ENCODE measurements around the gene THEM5.

DNA sequence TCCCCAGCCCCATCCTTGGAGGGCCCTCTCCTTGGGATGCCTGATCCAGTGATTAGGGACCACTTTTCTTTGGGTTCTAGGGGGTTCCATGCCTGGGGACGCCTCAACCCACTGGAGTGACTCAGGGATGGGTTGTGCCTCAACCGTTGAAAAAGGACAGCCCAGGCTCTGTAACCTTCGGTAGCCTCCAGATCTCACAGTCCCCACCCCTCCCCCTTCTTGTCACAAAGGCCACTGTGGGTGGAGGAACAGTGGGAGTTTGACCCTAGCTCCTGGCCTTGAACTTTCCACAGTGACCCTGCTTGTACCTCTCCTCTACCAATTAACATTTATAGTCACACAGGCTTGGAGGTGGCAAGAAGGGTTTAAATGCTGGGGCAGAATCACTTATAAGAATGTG, 19.3 kb downstream of the THEM5 start:
- TF ChIP-seq POLR2A (IDR thresholded peaks at IDR 0.05), result no peak
- TF ChIP-seq, protein P1, sequence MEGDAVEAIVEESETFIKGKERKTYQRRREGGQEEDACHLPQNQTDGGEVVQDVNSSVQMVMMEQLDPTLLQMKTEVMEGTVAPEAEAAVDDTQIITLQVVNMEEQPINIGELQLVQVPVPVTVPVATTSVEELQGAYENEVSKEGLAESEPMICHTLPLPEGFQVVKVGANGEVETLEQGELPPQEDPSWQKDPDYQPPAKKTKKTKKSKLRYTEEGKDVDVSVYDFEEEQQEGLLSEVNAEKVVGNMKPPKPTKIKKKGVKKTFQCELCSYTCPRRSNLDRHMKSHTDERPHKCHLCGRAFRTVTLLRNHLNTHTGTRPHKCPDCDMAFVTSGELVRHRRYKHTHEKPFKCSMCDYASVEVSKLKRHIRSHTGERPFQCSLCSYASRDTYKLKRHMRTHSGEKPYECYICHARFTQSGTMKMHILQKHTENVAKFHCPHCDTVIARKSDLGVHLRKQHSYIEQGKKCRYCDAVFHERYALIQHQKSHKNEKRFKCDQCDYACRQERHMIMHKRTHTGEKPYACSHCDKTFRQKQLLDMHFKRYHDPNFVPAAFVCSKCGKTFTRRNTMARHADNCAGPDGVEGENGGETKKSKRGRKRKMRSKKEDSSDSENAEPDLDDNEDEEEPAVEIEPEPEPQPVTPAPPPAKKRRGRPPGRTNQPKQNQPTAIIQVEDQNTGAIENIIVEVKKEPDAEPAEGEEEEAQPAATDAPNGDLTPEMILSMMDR (IDR thresholded peaks at IDR 0.05), result no peak

Measured in Peyer's patch (tissue), 4 donors.